ENCODE results near the gene CYB5B. TPM values are rescaled to one million over a fixed set of nuclear protein-coding genes. Genes with fewer than 3 reads are reported as not detected.

The CYB5B gene
- polyA plus RNA-seq, 1 experiment, result 134 TPM

DNA sequence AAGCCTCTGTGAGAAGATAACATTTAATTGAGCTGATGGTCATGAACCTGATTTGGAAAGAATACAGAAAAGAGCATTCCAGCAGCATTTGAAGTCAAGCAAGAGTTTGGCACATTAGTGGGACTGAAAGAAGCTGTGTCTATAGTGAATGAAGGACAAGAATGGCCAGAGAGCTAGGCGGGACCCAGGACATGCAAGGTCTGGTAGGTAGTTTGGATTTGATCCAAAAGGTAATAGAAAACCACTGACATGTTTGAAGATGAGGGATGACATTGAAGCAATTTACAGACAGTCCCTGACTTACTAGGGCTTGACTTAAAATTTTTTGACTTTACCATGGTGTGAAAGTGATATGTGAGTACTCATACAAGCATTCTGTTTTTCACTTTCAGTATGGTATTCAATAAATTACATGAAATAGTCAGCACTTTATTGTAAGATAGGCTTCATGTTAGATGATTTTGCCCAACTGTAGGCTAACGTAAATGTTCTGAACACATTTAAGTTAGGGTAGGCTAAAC is 7.6 kb downstream of the CYB5B start:
- no peaks in the 10 kb centered on the region for H3K27me3 ChIP-seq (ENCODE audit: control insufficient read depth, insufficient read depth, low read length)
- DNase-seq (ENCODE audit: low read depth), result no peak
- ChIA-PET CTCF (no interaction called here), POLR2A (no interaction called here)
- peaks cover 4% of the 10 kb centered on the region for H3K36me3 ChIP-seq (ENCODE audit: control insufficient read depth, insufficient read depth, low read length)
- TF ChIP-seq, protein P1, sequence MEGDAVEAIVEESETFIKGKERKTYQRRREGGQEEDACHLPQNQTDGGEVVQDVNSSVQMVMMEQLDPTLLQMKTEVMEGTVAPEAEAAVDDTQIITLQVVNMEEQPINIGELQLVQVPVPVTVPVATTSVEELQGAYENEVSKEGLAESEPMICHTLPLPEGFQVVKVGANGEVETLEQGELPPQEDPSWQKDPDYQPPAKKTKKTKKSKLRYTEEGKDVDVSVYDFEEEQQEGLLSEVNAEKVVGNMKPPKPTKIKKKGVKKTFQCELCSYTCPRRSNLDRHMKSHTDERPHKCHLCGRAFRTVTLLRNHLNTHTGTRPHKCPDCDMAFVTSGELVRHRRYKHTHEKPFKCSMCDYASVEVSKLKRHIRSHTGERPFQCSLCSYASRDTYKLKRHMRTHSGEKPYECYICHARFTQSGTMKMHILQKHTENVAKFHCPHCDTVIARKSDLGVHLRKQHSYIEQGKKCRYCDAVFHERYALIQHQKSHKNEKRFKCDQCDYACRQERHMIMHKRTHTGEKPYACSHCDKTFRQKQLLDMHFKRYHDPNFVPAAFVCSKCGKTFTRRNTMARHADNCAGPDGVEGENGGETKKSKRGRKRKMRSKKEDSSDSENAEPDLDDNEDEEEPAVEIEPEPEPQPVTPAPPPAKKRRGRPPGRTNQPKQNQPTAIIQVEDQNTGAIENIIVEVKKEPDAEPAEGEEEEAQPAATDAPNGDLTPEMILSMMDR (IDR thresholded peaks at IDR 0.05; ENCODE audit: insufficient read depth, low read depth, low read length), result no peak
- H3K4me3 ChIP-seq (ENCODE audit: low read depth, low read length), result no peak overlapping the region

DNA sequence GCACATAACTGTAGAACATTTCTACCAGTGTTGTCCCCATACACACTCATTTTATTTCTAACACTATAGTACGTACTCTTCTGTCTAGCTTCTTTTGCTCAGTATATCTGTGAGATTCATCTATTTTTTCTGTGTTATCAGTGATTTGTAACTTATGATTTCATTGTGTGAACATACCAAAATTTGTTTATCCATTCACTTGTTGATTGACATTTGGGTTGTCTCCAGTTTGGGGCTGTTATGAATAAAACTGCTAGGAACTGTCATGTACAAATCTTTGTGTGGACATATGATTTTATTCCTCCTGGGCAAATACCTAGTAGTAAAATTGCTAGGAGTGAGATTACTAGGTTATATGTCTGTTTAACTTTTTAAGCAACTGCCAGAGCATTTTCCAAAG is 9.6 kb downstream of the CYB5B start:
- ChIA-PET POLR2A (no interaction called here), CTCF (no interaction called here)
- Histone ChIP-seq H3K27me3 (ENCODE audit: control insufficient read depth, insufficient read depth, low read length) (no peaks in the 10 kb centered on the region), H3K36me3 (ENCODE audit: control insufficient read depth, insufficient read depth, low read length) (peaks cover 2% of the 10 kb centered on the region), H3K4me3 (ENCODE audit: low read depth, low read length) (no peak overlapping the region)
- DNase-seq (ENCODE audit: low read depth), result no peak
- TF ChIP-seq, protein P1 (IDR thresholded peaks at IDR 0.05; ENCODE audit: insufficient read depth, low read depth, low read length), result no peak

DNA sequence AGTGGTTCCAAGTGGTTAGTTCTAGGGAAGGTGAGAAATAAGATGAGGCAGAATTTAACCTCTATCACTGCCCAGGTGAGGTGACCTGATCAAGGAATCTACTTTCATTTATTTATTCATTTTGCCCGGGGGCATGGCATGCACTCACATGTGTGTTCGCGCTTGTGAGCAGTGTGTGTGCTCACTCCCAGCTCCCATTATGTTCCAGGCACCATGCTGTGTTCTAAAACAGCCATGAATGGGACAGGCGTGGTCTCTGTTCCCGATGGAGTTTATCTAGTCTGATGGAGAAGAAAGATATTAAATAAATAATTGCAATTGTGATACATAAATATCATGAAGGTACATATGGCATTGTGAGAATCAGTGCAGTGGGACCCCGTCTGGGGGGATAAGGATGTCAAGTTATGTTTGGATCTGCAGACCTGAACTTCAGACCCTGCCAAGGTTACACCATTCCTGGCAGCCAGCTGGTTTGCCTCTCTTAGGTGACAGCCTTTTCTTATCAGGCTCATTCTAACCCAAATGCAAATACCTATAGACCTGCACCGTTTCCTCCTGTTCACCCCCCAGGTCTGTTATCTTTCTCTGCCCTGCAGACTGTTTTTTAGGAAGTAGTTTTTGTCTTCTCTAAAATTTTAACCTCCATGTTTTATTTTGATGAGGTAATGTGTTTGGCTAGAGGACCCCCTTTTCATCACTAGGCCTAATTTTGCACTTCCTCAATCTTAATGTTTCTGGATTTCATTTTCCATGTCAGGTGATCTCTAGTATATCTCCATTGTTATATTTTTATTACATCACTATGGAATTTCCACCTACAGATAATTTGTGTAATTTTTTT is 11.8 kb downstream of the CYB5B start:
- DNase-seq (ENCODE audit: low read depth), result no peak
- ChIA-PET POLR2A (no interaction called here), CTCF (no interaction called here)
- Histone ChIP-seq H3K4me3 (ENCODE audit: low read depth, low read length) (no peak overlapping the region), H3K36me3 (ENCODE audit: control insufficient read depth, insufficient read depth, low read length) (peaks cover 3% of the 10 kb centered on the region), H3K27me3 (ENCODE audit: control insufficient read depth, insufficient read depth, low read length) (no peaks in the 10 kb centered on the region)
- TF ChIP-seq, protein P1 (IDR thresholded peaks at IDR 0.05; ENCODE audit: insufficient read depth, low read depth, low read length), result no peak

DNA sequence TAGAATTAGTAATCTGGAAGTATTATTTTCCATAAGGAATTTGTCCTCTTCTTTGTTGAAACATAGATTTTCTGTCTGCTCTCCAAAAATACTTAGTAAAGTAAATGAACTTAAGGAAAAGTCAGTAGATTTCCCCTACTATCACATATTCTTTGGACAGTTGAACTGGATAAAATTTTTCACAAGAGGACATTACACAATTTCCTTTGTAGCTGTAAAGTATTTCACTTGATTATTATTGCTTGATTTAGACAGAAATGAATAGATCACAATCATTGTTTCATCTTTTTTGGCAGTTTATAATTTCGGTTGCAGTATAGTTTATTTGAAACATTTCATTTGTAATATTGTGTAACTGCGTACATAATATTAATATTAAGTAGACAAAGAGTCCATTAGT is 12.5 kb downstream of the CYB5B start:
- Histone ChIP-seq H3K4me3 (ENCODE audit: low read depth, low read length) (no peak overlapping the region), H3K36me3 (ENCODE audit: control insufficient read depth, insufficient read depth, low read length) (0 out of 2 replicates have a peak, but pooled peaks cover 1% of the 10 kb centered on the region), H3K27me3 (ENCODE audit: control insufficient read depth, insufficient read depth, low read length) (no peaks in the 10 kb centered on the region)
- POLR2A ChIA-PET, result no interaction called here
- TF ChIP-seq, protein P1 (IDR thresholded peaks at IDR 0.05; ENCODE audit: insufficient read depth, low read depth, low read length), result no peak
- CTCF ChIA-PET, result no interaction called here
- no peak for DNase-seq (ENCODE audit: low read depth)

DNA sequence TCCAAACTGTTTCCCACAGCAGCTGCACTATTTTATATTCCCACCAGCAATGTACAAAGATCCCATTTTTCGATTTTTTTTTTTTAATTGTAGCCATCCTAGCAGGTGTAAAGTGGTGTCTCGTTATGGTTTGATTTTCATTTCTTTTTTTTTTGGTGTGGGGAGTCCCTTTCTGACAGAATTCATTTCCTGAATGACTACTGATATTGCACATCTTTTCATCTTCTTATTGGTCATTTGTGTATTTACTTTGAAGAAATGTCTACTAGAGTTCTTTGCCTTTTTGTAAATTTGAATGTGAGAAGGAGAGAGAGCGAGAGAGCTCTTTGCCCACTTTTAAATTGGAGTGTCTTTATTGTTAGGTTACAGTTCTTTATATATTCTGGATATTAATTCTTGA is 14.0 kb downstream of the CYB5B start:
- TF ChIP-seq, protein P1 (IDR thresholded peaks at IDR 0.05; ENCODE audit: insufficient read depth, low read depth, low read length), result no peak
- Histone ChIP-seq H3K4me3 (ENCODE audit: low read depth, low read length) (no peak overlapping the region), H3K27me3 (ENCODE audit: control insufficient read depth, insufficient read depth, low read length) (no peaks in the 10 kb centered on the region), H3K36me3 (ENCODE audit: control insufficient read depth, insufficient read depth, low read length) (0 out of 2 replicates have a peak, but pooled peaks cover 1% of the 10 kb centered on the region)
- CTCF ChIA-PET, result no interaction called here
- POLR2A ChIA-PET, result no interaction called here
- no peak for DNase-seq (ENCODE audit: low read depth)

All from BJ (cell line).